Measurements from ENCODE around the gene ANKRD13B.

GRCh38 chr17:29617125-29617480, 24.2 kb downstream of the ANKRD13B start:
- TF ChIP-seq, protein P1, sequence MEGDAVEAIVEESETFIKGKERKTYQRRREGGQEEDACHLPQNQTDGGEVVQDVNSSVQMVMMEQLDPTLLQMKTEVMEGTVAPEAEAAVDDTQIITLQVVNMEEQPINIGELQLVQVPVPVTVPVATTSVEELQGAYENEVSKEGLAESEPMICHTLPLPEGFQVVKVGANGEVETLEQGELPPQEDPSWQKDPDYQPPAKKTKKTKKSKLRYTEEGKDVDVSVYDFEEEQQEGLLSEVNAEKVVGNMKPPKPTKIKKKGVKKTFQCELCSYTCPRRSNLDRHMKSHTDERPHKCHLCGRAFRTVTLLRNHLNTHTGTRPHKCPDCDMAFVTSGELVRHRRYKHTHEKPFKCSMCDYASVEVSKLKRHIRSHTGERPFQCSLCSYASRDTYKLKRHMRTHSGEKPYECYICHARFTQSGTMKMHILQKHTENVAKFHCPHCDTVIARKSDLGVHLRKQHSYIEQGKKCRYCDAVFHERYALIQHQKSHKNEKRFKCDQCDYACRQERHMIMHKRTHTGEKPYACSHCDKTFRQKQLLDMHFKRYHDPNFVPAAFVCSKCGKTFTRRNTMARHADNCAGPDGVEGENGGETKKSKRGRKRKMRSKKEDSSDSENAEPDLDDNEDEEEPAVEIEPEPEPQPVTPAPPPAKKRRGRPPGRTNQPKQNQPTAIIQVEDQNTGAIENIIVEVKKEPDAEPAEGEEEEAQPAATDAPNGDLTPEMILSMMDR (IDR thresholded peaks at IDR 0.05): peak in 1 of 3 donors; percentile 25
- TF ChIP-seq POLR2A (IDR thresholded peaks at IDR 0.05) (no peak), EP300 (IDR thresholded peaks at IDR 0.05) (no peak)
